Liver (tissue), 9 donors: ENCODE results near the gene BMS1. TPM values are rescaled to one million over a fixed set of nuclear protein-coding genes. Genes with fewer than 3 reads are reported as not detected.

ENCODE experiments used
- DNase-seq: peaks from one replicate; pipeline ENCODE4 v3.0.0-alpha.2; 2017; ENCODE audit warnings: low spot score
- H3K27ac ChIP-seq, 2 donors: one replicate each; pipeline ENCODE4 v1.7.0; 2013; ENCODE audit warnings: inconsistent platforms in 2 of 2, low read length in 2 of 2, control low read depth in 1 of 2, low read depth in 1 of 2, mild to moderate bottlenecking in 1 of 2
- H3K27me3 ChIP-seq, 4 donors: one replicate each; pipeline versions ENCODE4 v1.6.1 to v1.7.0; 2013; ENCODE audit warnings: low read length in 3 of 4, inconsistent platforms in 1 of 4, mild to moderate bottlenecking in 1 of 4, moderate library complexity in 1 of 4; ENCODE audit not compliant: control insufficient read depth in 4 of 4, insufficient read depth in 4 of 4
- H3K36me3 ChIP-seq, 4 donors: one replicate each; pipeline versions ENCODE4 v1.6.1 to v1.7.0; 2013; ENCODE audit warnings: low read length in 3 of 4, mild to moderate bottlenecking in 3 of 4, low read depth in 1 of 4, moderate library complexity in 1 of 4; ENCODE audit not compliant: control insufficient read depth in 4 of 4, insufficient read depth in 3 of 4
- H3K4me1 ChIP-seq, 4 donors: one replicate each; pipeline versions ENCODE4 v1.6.1 to v1.7.0; 2013; ENCODE audit warnings: low read length in 3 of 4, mild to moderate bottlenecking in 3 of 4, moderate library complexity in 1 of 4; ENCODE audit not compliant: control insufficient read depth in 4 of 4, insufficient read depth in 4 of 4
- H3K4me3 ChIP-seq, 3 donors: one replicate each; pipeline versions ENCODE4 v1.6.1 to v1.7.0; 2013; ENCODE audit warnings: low read length in 3 of 3, control low read depth in 1 of 3, low read depth in 1 of 3, mild to moderate bottlenecking in 1 of 3
- H3K9ac ChIP-seq, 2 donors: one replicate each; pipeline ENCODE4 v1.7.0; 2013; ENCODE audit warnings: low read length in 2 of 2, mild to moderate bottlenecking in 2 of 2, moderate library complexity in 2 of 2, control low read depth in 1 of 2, low read depth in 1 of 2
- H3K9me3 ChIP-seq, 4 donors: one replicate each; pipeline versions ENCODE4 v1.6.1 to v1.7.0; 2013; ENCODE audit warnings: low read length in 3 of 4; ENCODE audit not compliant: control insufficient read depth in 4 of 4
- ATF3 ChIP-seq: IDR thresholded peaks from 2 replicates; pipeline ENCODE4 v1.6.1; 2016; ENCODE audit warnings: antibody characterized with exemption
- CTCF ChIP-seq: fragments of 150-350 bp; IDR thresholded peaks from 2 replicates; pipeline ENCODE4 v1.5.1; 2017; ENCODE audit warnings: improper control_type of control experiment, low read depth, low read length; ENCODE audit not compliant: missing input control
- EGR1 ChIP-seq, 2 donors: IDR thresholded peaks; 2 replicates each; pipeline ENCODE4 v1.6.1; 2016 to 2018; ENCODE audit warnings: antibody characterized with exemption in 2 of 2, low read depth in 2 of 2
- FOXA2 ChIP-seq: IDR thresholded peaks from 2 replicates; pipeline ENCODE4 v1.6.1; 2016; ENCODE audit warnings: antibody characterized with exemption
- GABPA ChIP-seq, 2 donors: IDR thresholded peaks in 1 of 2; conservative IDR thresholded peaks in 1 of 2; 2 replicates each; pipeline ENCODE4 v1.6.1; 2016; ENCODE audit warnings: antibody characterized with exemption in 2 of 2, mild to moderate bottlenecking in 1 of 2, moderate library complexity in 1 of 2
- HNF4A ChIP-seq, 2 donors: conservative IDR thresholded peaks; 2 replicates each; pipeline ENCODE4 v1.6.1; 2016; ENCODE audit warnings: antibody characterized with exemption in 2 of 2, mild to moderate bottlenecking in 2 of 2
- HNF4G ChIP-seq: IDR thresholded peaks from 2 replicates; pipeline ENCODE4 v1.6.1; 2016; ENCODE audit warnings: antibody characterized with exemption
- JUND ChIP-seq, 2 donors: IDR thresholded peaks; 2 replicates each; pipeline ENCODE4 v1.6.1; 2016; ENCODE audit warnings: antibody characterized with exemption in 2 of 2
- MAX ChIP-seq: IDR thresholded peaks from 2 replicates; pipeline ENCODE4 v1.6.1; 2016; ENCODE audit warnings: antibody characterized with exemption
- RAD21 ChIP-seq, 2 donors: IDR thresholded peaks; 2 replicates each; pipeline ENCODE4 v1.6.1; 2016; ENCODE audit warnings: antibody characterized with exemption in 2 of 2, mild to moderate bottlenecking in 2 of 2
- RXRA ChIP-seq, 2 donors: IDR thresholded peaks; 2 replicates each; pipeline ENCODE4 v1.6.1; 2017 to 2018; ENCODE audit warnings: antibody characterized with exemption in 2 of 2, mild to moderate bottlenecking in 1 of 2
- SP1 ChIP-seq: IDR thresholded peaks from 2 replicates; pipeline ENCODE4 v1.6.1; 2018; ENCODE audit warnings: antibody characterized with exemption, mild to moderate bottlenecking
- TAF1 ChIP-seq: conservative IDR thresholded peaks from 2 replicates; pipeline ENCODE4 v1.6.1; 2016; ENCODE audit warnings: antibody characterized with exemption, mild to moderate bottlenecking
- YY1 ChIP-seq: IDR thresholded peaks from 2 replicates; pipeline ENCODE4 v1.6.1; 2016; ENCODE audit warnings: antibody characterized with exemption, mild to moderate bottlenecking
- WGBS: extraction: QIAGEN DNeasy Blood & Tissue Kit; methylation state at CpG from one replicate; pipeline ENCODE4 v1.1.7; 2013; 5-methylcytosine and 5-hydroxymethylcytosine counted together
- polyA plus RNA-seq, 2 donors: library from polyadenylated mRNA; stranded (reverse) in 1 of 2; unstranded in 1 of 2; fragments of 200-250 nt in 1 of 2; fragments of >200 nt in 1 of 2; fragmentation: Nextera tagmentation in 1 of 2; extraction: Ambion mirVana in 1 of 2; gene quantifications; one replicate each; pipeline versions ENCODE4 v1.2.1 to v1.2.3, GENCODE V29; 2013 to 2015
- total RNA-seq, 2 donors: library from RNA; depleted of rRNA; stranded (reverse); fragments of >200 nt; gene quantifications; one replicate each; pipeline ENCODE4 v1.2.3, GENCODE V29; 2014
- TF ChIP-seq, protein P1 (sequence below): IDR thresholded peaks from 2 replicates; pipeline ENCODE4 v1.6.1; 2016; ENCODE audit warnings: antibody characterized with exemption
- donor health status: healthy.
- donor health status: healthy.
- donor health status: healthy.
- donor health status: healthy.
- donor health status: healthy.

BMS1 gene
- total and polyA plus RNA-seq, 4 donors: 3.6 to 10.4 (median 5.2) TPM

- TF ChIP-seq CTCF (no peak), RXRA (IDR thresholded peaks at IDR 0.05) (no peak), HNF4G (no peak), HNF4A (conservative IDR thresholded peaks at IDR 0.05) (no peak), JUND (IDR thresholded peaks at IDR 0.05) (no peak)
Observed at GRCh38 chr10:42785759-42786158, 3.2 kb downstream of the BMS1 start (continued).

DNA sequence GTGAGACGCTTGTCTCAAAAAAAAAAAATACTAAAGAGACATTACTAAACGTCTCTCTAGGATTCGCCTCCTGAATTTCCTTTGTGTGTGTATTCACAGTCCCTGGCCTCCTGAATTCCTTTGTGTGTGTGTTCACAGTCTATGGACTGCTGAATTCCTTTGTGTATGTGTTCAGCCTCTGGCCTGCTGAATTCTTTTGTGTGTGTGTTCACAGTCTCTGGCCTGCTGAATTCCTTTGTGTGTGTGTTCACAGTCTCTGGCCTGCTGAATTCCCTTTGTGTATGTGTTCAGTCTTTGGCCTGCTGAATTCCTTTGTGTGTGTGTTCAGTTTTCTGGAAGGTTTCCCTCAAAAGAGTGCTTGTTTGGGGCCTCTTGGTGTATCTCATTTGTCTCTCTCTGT is 8.2 kb downstream of the BMS1 start:
- WGBS: 89% methylated on average over 3 of the region's 3 CpGs
- Histone ChIP-seq H3K4me1 (no peaks in the 10 kb centered on the region), H3K9ac (no peak overlapping the region), H3K27ac (no peak overlapping the region), H3K27me3 (no peaks in the 10 kb centered on the region), H3K9me3 (no peaks in the 10 kb centered on the region), H3K36me3 (peaks cover 16 to 89% (median 69%) of the 10 kb centered on the region in 4 donors), H3K4me3 (no peak overlapping the region)
- TF ChIP-seq TAF1 (no peak), RAD21 (IDR thresholded peaks at IDR 0.05) (no peak), GABPA (IDR thresholded peaks at IDR 0.05 in 1 of 2, conservative IDR thresholded peaks at IDR 0.05 in 1 of 2) (no peak), HNF4G (no peak), CTCF (no peak), RXRA (IDR thresholded peaks at IDR 0.05) (no peak), SP1 (no peak), EGR1 (IDR thresholded peaks at IDR 0.05; ENCODE audit: low read depth in 2 of 2) (no peak), ATF3 (no peak)
- TF ChIP-seq, protein P1, sequence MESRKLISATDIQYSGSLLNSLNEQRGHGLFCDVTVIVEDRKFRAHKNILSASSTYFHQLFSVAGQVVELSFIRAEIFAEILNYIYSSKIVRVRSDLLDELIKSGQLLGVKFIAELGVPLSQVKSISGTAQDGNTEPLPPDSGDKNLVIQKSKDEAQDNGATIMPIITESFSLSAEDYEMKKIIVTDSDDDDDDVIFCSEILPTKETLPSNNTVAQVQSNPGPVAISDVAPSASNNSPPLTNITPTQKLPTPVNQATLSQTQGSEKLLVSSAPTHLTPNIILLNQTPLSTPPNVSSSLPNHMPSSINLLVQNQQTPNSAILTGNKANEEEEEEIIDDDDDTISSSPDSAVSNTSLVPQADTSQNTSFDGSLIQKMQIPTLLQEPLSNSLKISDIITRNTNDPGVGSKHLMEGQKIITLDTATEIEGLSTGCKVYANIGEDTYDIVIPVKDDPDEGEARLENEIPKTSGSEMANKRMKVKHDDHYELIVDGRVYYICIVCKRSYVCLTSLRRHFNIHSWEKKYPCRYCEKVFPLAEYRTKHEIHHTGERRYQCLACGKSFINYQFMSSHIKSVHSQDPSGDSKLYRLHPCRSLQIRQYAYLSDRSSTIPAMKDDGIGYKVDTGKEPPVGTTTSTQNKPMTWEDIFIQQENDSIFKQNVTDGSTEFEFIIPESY: no peak
- no peak for DNase-seq

DNA sequence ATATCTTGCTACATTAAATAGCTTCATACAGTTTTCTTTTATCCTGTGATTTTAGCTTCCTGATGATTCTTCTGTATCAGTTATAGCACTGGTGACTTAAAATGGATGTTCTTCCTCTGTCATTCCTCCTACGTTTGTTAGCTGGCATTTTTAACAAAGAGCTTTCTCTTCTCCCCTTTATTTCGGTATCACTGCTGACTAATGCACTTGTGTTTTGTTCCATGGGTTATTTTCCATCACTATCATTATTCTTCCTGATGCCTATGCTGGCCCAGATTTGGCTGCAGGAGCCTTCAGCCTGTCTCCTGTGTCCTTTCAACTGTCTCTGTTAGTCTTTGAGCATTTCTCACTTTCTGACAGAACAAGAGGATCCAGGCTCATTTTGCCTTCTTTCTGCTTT is 13.1 kb downstream of the BMS1 start:
- Histone ChIP-seq H3K27me3 (no peaks in the 10 kb centered on the region), H3K36me3 (peaks cover 27 to 93% (median 80%) of the 10 kb centered on the region in 4 donors), H3K4me3 (no peak overlapping the region), H3K27ac (no peak overlapping the region), H3K4me1 (no peaks in the 10 kb centered on the region), H3K9me3 (no peaks in the 10 kb centered on the region), H3K9ac (no peak overlapping the region)
- DNase-seq: no peak
- TF ChIP-seq GABPA (IDR thresholded peaks at IDR 0.05 in 1 of 2, conservative IDR thresholded peaks at IDR 0.05 in 1 of 2) (no peak), HNF4A (conservative IDR thresholded peaks at IDR 0.05) (no peak), FOXA2 (no peak), CTCF (no peak), TAF1 (no peak), HNF4G (no peak), JUND (IDR thresholded peaks at IDR 0.05) (no peak), YY1 (no peak), MAX (no peak), RAD21 (IDR thresholded peaks at IDR 0.05) (no peak)
- 93% methylated on average over 2 of the region's 2 CpGs for WGBS
